ENCODE measurements around the gene PPM1M. TPM values are rescaled to one million over a fixed set of nuclear protein-coding genes. Genes with fewer than 3 reads are reported as not detected.
A peak's percentile ranks its signal among the peaks of the same experiment; 100 is the strongest.

Gene PPM1M
- total RNA-seq, 1 donor from 2014 or later, result 16.9 TPM

- H3K27ac Mint-ChIP-seq (ENCODE audit: unreplicated experiment), result no peak overlapping the region
- H3K27me3 Mint-ChIP-seq (ENCODE audit: unreplicated experiment), result no peaks in the 10 kb centered on the region
- no peak for TF ChIP-seq CTCF (IDR thresholded peaks at IDR 0.05)
- peaks cover 2% of the 10 kb centered on the region for H3K36me3 Mint-ChIP-seq (ENCODE audit: unreplicated experiment)
- H3K9me3 Mint-ChIP-seq (ENCODE audit: unreplicated experiment), result no peaks in the 10 kb centered on the region
- peaks cover 14% of the 10 kb centered on the region for H3K4me1 Mint-ChIP-seq (ENCODE audit: unreplicated experiment)
- H3K4me3 Mint-ChIP-seq (ENCODE audit: unreplicated experiment), result no peak overlapping the region
- DNase-seq (ENCODE audit: extremely low spot score, unreplicated experiment), result no peak
Measured at GRCh38 chr3:52289747-52290595, 44.4 kb downstream of the PPM1M start.

GRCh38 chr3:52290596-52291507 lies 45.3 kb downstream of the PPM1M start:
- H3K36me3 Mint-ChIP-seq (ENCODE audit: unreplicated experiment), result peaks cover 2% of the 10 kb centered on the region
- TF ChIP-seq CTCF (IDR thresholded peaks at IDR 0.05), result no peak
- no peak for DNase-seq (ENCODE audit: extremely low spot score, unreplicated experiment)
- H3K27me3 Mint-ChIP-seq (ENCODE audit: unreplicated experiment), result no peaks in the 10 kb centered on the region
- peaks cover 14% of the 10 kb centered on the region for H3K4me1 Mint-ChIP-seq (ENCODE audit: unreplicated experiment)
- H3K4me3 Mint-ChIP-seq (ENCODE audit: unreplicated experiment), result no peak overlapping the region
- no peak overlapping the region for H3K27ac Mint-ChIP-seq (ENCODE audit: unreplicated experiment)
- H3K9me3 Mint-ChIP-seq (ENCODE audit: unreplicated experiment), result no peaks in the 10 kb centered on the region

- Mint-ChIP-seq H3K36me3 (ENCODE audit: unreplicated experiment) (peaks cover 5% of the 10 kb centered on the region), H3K4me3 (ENCODE audit: unreplicated experiment) (no peak overlapping the region), H3K27me3 (ENCODE audit: unreplicated experiment) (no peaks in the 10 kb centered on the region), H3K4me1 (ENCODE audit: unreplicated experiment) (peaks cover 14% of the 10 kb centered on the region), H3K27ac (ENCODE audit: unreplicated experiment) (no peak overlapping the region), H3K9me3 (ENCODE audit: unreplicated experiment) (no peaks in the 10 kb centered on the region)
- DNase-seq (ENCODE audit: extremely low spot score, unreplicated experiment), result no peak
- TF ChIP-seq CTCF (IDR thresholded peaks at IDR 0.05), result peak; percentile 60
Measured at GRCh38 chr3:52291508-52292181, 46.1 kb downstream of the PPM1M start.

- Mint-ChIP-seq H3K36me3 (ENCODE audit: unreplicated experiment) (peaks cover 5% of the 10 kb centered on the region), H3K9me3 (ENCODE audit: unreplicated experiment) (no peaks in the 10 kb centered on the region), H3K4me3 (ENCODE audit: unreplicated experiment) (no peak overlapping the region), H3K27me3 (ENCODE audit: unreplicated experiment) (no peaks in the 10 kb centered on the region), H3K4me1 (ENCODE audit: unreplicated experiment) (peaks cover 9% of the 10 kb centered on the region), H3K27ac (ENCODE audit: unreplicated experiment) (no peak overlapping the region)
- TF ChIP-seq CTCF (IDR thresholded peaks at IDR 0.05), result no peak
- DNase-seq (ENCODE audit: extremely low spot score, unreplicated experiment), result no peak
Measured at GRCh38 chr3:52292247-52293065, 46.9 kb downstream of the PPM1M start.
